HepG2 (cell line): ENCODE measurements around the gene INPP4B. TPM values are rescaled to one million over a fixed set of nuclear protein-coding genes. Genes with fewer than 3 reads are reported as not detected.

Experiments
- ATAC-seq: fragments of 200-7000 bp; cut with Tn5 transposase; 3 replicates; pipeline ENCODE4 v1.9.1; 2020; ENCODE audit warnings: mild to moderate bottlenecking, moderate library complexity
- BruUV-seq: library from RNA; stranded (reverse); fragments of 400-500 nt; replicated peaks from 2 replicates; lab custom pipeline; 2021; lab: Mats Ljungman, UMichigan
- CTCF ChIA-PET: fragments of 300-600 bp; formaldehyde crosslinking; extraction: SDS; loops from one replicate; lab custom pipeline; 2021; ENCODE audit warnings: low total read pairs, inconsistent platforms, low intra/inter-chr PET ratio; lab: Yijun Ruan, JAX
- POLR2A ChIA-PET: fragments of 350-600 bp; sonication (Branson Sonifier 250); formaldehyde crosslinking; loops from one replicate; lab custom pipeline; 2020; ENCODE audit warnings: antibody characterized with exemption, inconsistent platforms; lab: Yijun Ruan, JAX
- DNase-seq: peaks from one replicate; pipeline ENCODE4 v3.0.0-alpha.2; 2015; ENCODE audit warnings: low spot score
- FAIRE-seq: peaks from 3 replicates; lab custom pipeline; 2011; peaks lifted over from hg19 to GRCh38; lab: Jason Lieb, UNC
- H2AFZ ChIP-seq: one replicate; pipeline ENCODE4 v1.6.1; 2011; ENCODE audit warnings: low read length, inconsistent platforms
- H3K27ac ChIP-seq: fragments of 300-600 bp; 3 replicates; pipeline ENCODE4 v1.8.0; 2011; ENCODE audit warnings: mixed run types, mild to moderate bottlenecking, mixed read lengths, low read length, inconsistent platforms; ENCODE audit not compliant: insufficient read depth; ENCODE audit errors: extremely low read length
- H3K27me3 ChIP-seq, 2 experiments: fragments of 200-600 bp in 1 of 2; 2 replicates in 1 of 2; 3 replicates in 1 of 2; pipeline versions ENCODE4 v1.6.0 to v1.8.0; 2011; ENCODE audit warnings: low read length in 2 of 2, mild to moderate bottlenecking in 2 of 2, moderate library complexity in 2 of 2, inconsistent platforms in 1 of 2; ENCODE audit not compliant: insufficient read depth in 2 of 2, control insufficient read depth in 1 of 2
- H3K36me3 ChIP-seq, 2 experiments: fragments of 200-600 bp in 1 of 2; replicated peaks in 1 of 2; 2 replicates in 1 of 2; 3 replicates in 1 of 2; pipeline versions ENCODE4 v1.5.1 to v1.8.0; 2011; ENCODE audit warnings: low read length in 2 of 2, inconsistent platforms in 1 of 2; ENCODE audit not compliant: insufficient read depth in 2 of 2, control insufficient read depth in 1 of 2
- H3K4me1 ChIP-seq: 2 replicates; pipeline ENCODE4 v1.5.1; 2012; ENCODE audit warnings: low read length, inconsistent platforms; ENCODE audit not compliant: insufficient read depth
- H3K4me2 ChIP-seq: 2 replicates; pipeline ENCODE4 v1.6.0; 2011; ENCODE audit warnings: low read depth, low read length, inconsistent platforms
- H3K4me3 ChIP-seq, 3 experiments: fragments of 200-600 bp in 1 of 3; sonication (generic), shearing (Covaris generic) in 1 of 3; replicated peaks in 1 of 3; 2 replicates each; pipeline ENCODE4 v1.5.1; 2011 to 2016; ENCODE audit warnings: low read length in 3 of 3, inconsistent platforms in 2 of 3, low read depth in 2 of 3, mild to moderate bottlenecking in 2 of 3, control low read depth in 1 of 3, mixed read lengths in 1 of 3; ENCODE audit not compliant: insufficient read depth in 1 of 3
- H3K79me2 ChIP-seq: one replicate; pipeline ENCODE4 v1.6.1; 2011; ENCODE audit warnings: low read length, inconsistent platforms; ENCODE audit not compliant: insufficient read depth
- H3K9ac ChIP-seq: 2 replicates; pipeline ENCODE4 v1.6.0; 2011; ENCODE audit warnings: mild to moderate bottlenecking, low read depth, low read length, inconsistent platforms; ENCODE audit not compliant: insufficient read depth
- H3K9me3 ChIP-seq: 2 replicates; pipeline ENCODE4 v1.5.1; 2012; ENCODE audit warnings: mild to moderate bottlenecking, low read length
- H4K20me1 ChIP-seq: 2 replicates; pipeline ENCODE4 v1.6.0; 2011; ENCODE audit warnings: inconsistent platforms, mild to moderate bottlenecking, low read length, moderate library complexity; ENCODE audit not compliant: insufficient read depth
- BATF2 ChIP-seq: sonication (generic); formaldehyde crosslinking; IDR thresholded peaks from 2 replicates; pipeline ENCODE4 v1.8.0; 2022; ENCODE audit warnings: mild to moderate bottlenecking, missing genetic modification reagents, moderate library complexity
- MXI1 ChIP-seq: IDR thresholded peaks from 3 replicates; pipeline ENCODE4 v1.6.1; 2012; ENCODE audit warnings: low read depth, low read length, inconsistent platforms, borderline replicate concordance
- NCOA5 ChIP-seq: sonication (generic); formaldehyde crosslinking; IDR thresholded peaks from 2 replicates; pipeline ENCODE4 v1.4.0; 2020; ENCODE audit warnings: missing genetic modification reagents
- NFIB ChIP-seq: sonication (generic); formaldehyde crosslinking; IDR thresholded peaks from 2 replicates; pipeline ENCODE4 v1.9.0; 2021; ENCODE audit warnings: missing genetic modification reagents, mild to moderate bottlenecking, borderline replicate concordance
- NR2C2 ChIP-seq: sonication (generic); formaldehyde crosslinking; IDR thresholded peaks from 2 replicates; pipeline ENCODE4 v1.4.0; 2020; ENCODE audit warnings: missing genetic modification reagents, mild to moderate bottlenecking, moderate library complexity, borderline replicate concordance
- SALL1 ChIP-seq: sonication (generic); formaldehyde crosslinking; IDR thresholded peaks from 2 replicates; pipeline ENCODE4 v1.8.0; 2022; ENCODE audit warnings: mild to moderate bottlenecking, missing genetic modification reagents
- SIX4 ChIP-seq: sonication (generic); formaldehyde crosslinking; IDR thresholded peaks from 2 replicates; pipeline ENCODE4 v1.4.0; 2020; ENCODE audit warnings: missing genetic modification reagents
- SMARCC2 ChIP-seq: fragments of 450-650 bp; IDR thresholded peaks from 2 replicates; pipeline ENCODE4 v1.6.1; 2017; ENCODE audit warnings: antibody characterized with exemption, mild to moderate bottlenecking
- SRSF9 ChIP-seq: fragments of 200-400 bp; formaldehyde crosslinking; IDR thresholded peaks from 2 replicates; pipeline ENCODE4 v1.6.1; 2018; ENCODE audit warnings: borderline replicate concordance, mild to moderate bottlenecking, low read depth, low read length; ENCODE audit not compliant: insufficient read depth, poor library complexity, severe bottlenecking
- ZC3H4 ChIP-seq: sonication (generic); formaldehyde crosslinking; IDR thresholded peaks from 2 replicates; pipeline ENCODE4 v1.4.0; 2020; ENCODE audit warnings: missing genetic modification reagents, borderline replicate concordance
- ZFP36L2 ChIP-seq: sonication (generic); formaldehyde crosslinking; IDR thresholded peaks from 2 replicates; pipeline ENCODE4 v1.4.0; 2020; ENCODE audit warnings: missing genetic modification reagents
- ZKSCAN5 ChIP-seq: sonication (generic); formaldehyde crosslinking; IDR thresholded peaks from 2 replicates; pipeline ENCODE4 v1.5.1; 2020; ENCODE audit warnings: mild to moderate bottlenecking, missing genetic modification reagents
- ZMYM4 ChIP-seq: sonication (generic); formaldehyde crosslinking; IDR thresholded peaks from 2 replicates; pipeline ENCODE4 v1.8.1; 2023; ENCODE audit warnings: mild to moderate bottlenecking, missing genetic modification reagents
- ZNF496 ChIP-seq: sonication (generic); formaldehyde crosslinking; IDR thresholded peaks from 2 replicates; pipeline ENCODE4 v1.8.1; 2023; ENCODE audit warnings: mild to moderate bottlenecking, moderate library complexity, missing genetic modification reagents; ENCODE audit not compliant: insufficient replicate concordance
- ZNF605 ChIP-seq: sonication (generic); formaldehyde crosslinking; IDR thresholded peaks from 2 replicates; pipeline ENCODE4 v1.8.0; 2022; ENCODE audit warnings: mild to moderate bottlenecking, missing genetic modification reagents
- ZNF614 ChIP-seq: IDR thresholded peaks from 2 replicates; pipeline ENCODE4 v1.6.1; 2018; ENCODE audit warnings: missing biosample characterization, missing genetic modification reagents, inconsistent platforms, borderline replicate concordance
- ZNF784 ChIP-seq: sonication (generic); formaldehyde crosslinking; IDR thresholded peaks from 2 replicates; pipeline ENCODE4 v1.5.1; 2020; ENCODE audit warnings: missing genetic modification reagents, mild to moderate bottlenecking, borderline replicate concordance
- ZNF841 ChIP-seq: sonication (generic); formaldehyde crosslinking; IDR thresholded peaks from 2 replicates; pipeline ENCODE4 v1.8.1; 2023; ENCODE audit warnings: missing genetic modification reagents, borderline replicate concordance
- ZNF850 ChIP-seq: sonication (generic); formaldehyde crosslinking; conservative IDR thresholded peaks from 2 replicates; pipeline ENCODE4 v1.9.0; 2021; ENCODE audit warnings: mild to moderate bottlenecking, missing genetic modification reagents
- ZNF879 ChIP-seq: sonication (generic); formaldehyde crosslinking; IDR thresholded peaks from 2 replicates; pipeline ENCODE4 v1.8.1; 2023; ENCODE audit warnings: missing genetic modification reagents
- WGBS: methylation state at CpG from one replicate; pipeline ENCODE4 v1.1.6; 2017; ENCODE audit warnings: low lambda C conversion rate; 5-methylcytosine and 5-hydroxymethylcytosine counted together
- in situ Hi-C: cut with HindIII; loops from 2 replicates; pipeline ENCODE4 v1.10.0; 2017; ENCODE audit warnings: low pct_unique_long_range_greater_than_20kb; ENCODE audit not compliant: extremely low pct_ligation_motif_present
- intact Hi-C: fragments of 100-400 bp; cut with micrococcal nuclease; formaldehyde crosslinking; loops from one replicate; pipeline ENCODE4 v1.10.0; 2022; ENCODE audit not compliant: unreplicated experiment
- polyA plus RNA-seq, 8 experiments: library from polyadenylated mRNA; depleted of rRNA in 3 of 8; stranded (reverse) in 7 of 8; unstranded in 1 of 8; fragments of >200 nt; fragmentation: Illumina TruSeq in 4 of 8; extraction: Trizol in 4 of 8; gene quantifications; 2 replicates each; pipeline versions ENCODE4 v1.2.1 to v1.2.3, GENCODE V29; 2011 to 2016; ENCODE audit warnings: low read depth in 4 of 8, missing spikeins in 1 of 8, mixed read lengths in 1 of 8; ENCODE audit not compliant: insufficient read depth in 1 of 8
- total RNA-seq, 5 experiments: library from RNA; depleted of rRNA; stranded (reverse); fragments of >200 nt; fragmentation: Illumina TruSeq; extraction: Trizol; gene quantifications; 2 replicates each; pipeline ENCODE4 v1.2.3, GENCODE V29; 2016; ENCODE audit warnings: low read depth in 1 of 5

INPP4B gene
- total and polyA plus RNA-seq, 2 of the 13 experiments (the other 11 are each of a cell fraction or from before 2014, with no cell fraction given) = not detected

- no peak overlapping the region for H3K9ac ChIP-seq
- TF ChIP-seq ZNF841 (no peak), BATF2 (no peak), ZFP36L2 (CRISPR knock-in tag) (no peak), ZNF605 (CRISPR knock-in tag) (no peak), NFIB (no peak), NCOA5 (CRISPR knock-in tag) (no peak), SRSF9 (no peak), ZNF496 (CRISPR knock-in tag) (no peak)
- H4K20me1 ChIP-seq = no peaks in the 10 kb centered on the region
- H3K36me3 ChIP-seq = no peaks in the 10 kb centered on the region
- no peak for FAIRE-seq
- 3% methylated on average over 2 of the region's 2 CpGs for WGBS
- CTCF ChIA-PET = no interaction called here
- H2AFZ ChIP-seq = no peak overlapping the region
- H3K4me2 ChIP-seq = no peak overlapping the region
- BruUV-seq = no TSS peak
- in situ Hi-C loops = no loop called here
- H3K4me3 ChIP-seq = no peak overlapping the region
- H3K27me3 ChIP-seq = 0 out of 5 replicates have a peak, but pooled peaks cover 0 to 2% of the 10 kb centered on the region in 2 experiments
- no peak overlapping the region for H3K27ac ChIP-seq
- no peaks in the 10 kb centered on the region for H3K79me2 ChIP-seq
- ATAC-seq = no peak
- H3K9me3 ChIP-seq = no peaks in the 10 kb centered on the region
- H3K4me1 ChIP-seq = no peaks in the 10 kb centered on the region
- DNase-seq = no peak
- intact Hi-C loops = no loop called here
- POLR2A ChIA-PET = no interaction called here
Observed at GRCh38 chr4:142407596-142407995, 438.5 kb downstream of the INPP4B start.

GRCh38 chr4:142406917-142407501 is 439.1 kb downstream of the INPP4B start:
- no peaks in the 10 kb centered on the region for H3K36me3 ChIP-seq
- in situ Hi-C loops = no loop called here
- H3K27ac ChIP-seq = no peak overlapping the region
- no TSS peak for BruUV-seq
- no peaks in the 10 kb centered on the region for H3K9me3 ChIP-seq
- no peaks in the 10 kb centered on the region for H4K20me1 ChIP-seq
- FAIRE-seq = no peak
- DNase-seq = no peak
- ChIA-PET CTCF (no interaction called here), POLR2A (no interaction called here)
- no peak overlapping the region for H3K4me3 ChIP-seq
- 13% methylated on average over 7 of the region's 7 CpGs for WGBS
- H3K79me2 ChIP-seq = no peaks in the 10 kb centered on the region
- no peaks in the 10 kb centered on the region for H3K4me1 ChIP-seq
- no peak overlapping the region for H3K4me2 ChIP-seq
- H3K27me3 ChIP-seq = 0 out of 5 replicates have a peak, but pooled peaks cover 0 to 2% of the 10 kb centered on the region in 2 experiments
- TF ChIP-seq ZNF879 (no peak), SMARCC2 (no peak), NCOA5 (CRISPR knock-in tag) (no peak), ZMYM4 (CRISPR knock-in tag) (no peak), SALL1 (CRISPR knock-in tag) (no peak), SIX4 (CRISPR knock-in tag) (no peak), ZNF850 (no peak), MXI1 (no peak), ZC3H4 (no peak), NR2C2 (CRISPR knock-in tag) (no peak), ZNF614 (no peak), ZNF784 (CRISPR knock-in tag) (no peak), ZKSCAN5 (CRISPR knock-in tag) (no peak)
- no peak overlapping the region for H2AFZ ChIP-seq
- no peak overlapping the region for H3K9ac ChIP-seq
- intact Hi-C loops = no loop called here
- ATAC-seq = no peak
